ENCODE measurements around the gene CNRIP1.

DNA sequence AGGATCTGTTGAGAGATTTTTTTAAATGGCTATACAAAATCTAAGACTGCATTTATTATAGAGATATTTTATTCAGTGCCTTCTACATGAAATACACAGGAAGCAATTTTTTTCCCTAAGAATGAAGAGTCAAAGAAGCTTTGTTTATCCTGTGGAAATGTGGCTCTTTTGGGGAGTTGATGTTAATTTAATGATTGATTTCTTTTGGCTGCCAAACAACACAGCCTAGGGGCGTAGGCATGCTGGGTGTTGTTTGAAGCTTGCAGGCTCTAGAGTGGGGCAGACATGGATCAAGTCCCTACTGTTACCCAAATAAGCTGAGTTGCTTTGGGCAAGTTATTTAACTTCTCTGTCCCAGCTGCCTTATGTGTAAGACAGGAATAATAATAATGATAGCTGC is 24.3 kb upstream of the CNRIP1 start:
- TF ChIP-seq POLR2A (IDR thresholded peaks at IDR 0.05) (no peak), POLR2AphosphoS5 (IDR thresholded peaks at IDR 0.05) (no peak)
- TF ChIP-seq, protein P1, sequence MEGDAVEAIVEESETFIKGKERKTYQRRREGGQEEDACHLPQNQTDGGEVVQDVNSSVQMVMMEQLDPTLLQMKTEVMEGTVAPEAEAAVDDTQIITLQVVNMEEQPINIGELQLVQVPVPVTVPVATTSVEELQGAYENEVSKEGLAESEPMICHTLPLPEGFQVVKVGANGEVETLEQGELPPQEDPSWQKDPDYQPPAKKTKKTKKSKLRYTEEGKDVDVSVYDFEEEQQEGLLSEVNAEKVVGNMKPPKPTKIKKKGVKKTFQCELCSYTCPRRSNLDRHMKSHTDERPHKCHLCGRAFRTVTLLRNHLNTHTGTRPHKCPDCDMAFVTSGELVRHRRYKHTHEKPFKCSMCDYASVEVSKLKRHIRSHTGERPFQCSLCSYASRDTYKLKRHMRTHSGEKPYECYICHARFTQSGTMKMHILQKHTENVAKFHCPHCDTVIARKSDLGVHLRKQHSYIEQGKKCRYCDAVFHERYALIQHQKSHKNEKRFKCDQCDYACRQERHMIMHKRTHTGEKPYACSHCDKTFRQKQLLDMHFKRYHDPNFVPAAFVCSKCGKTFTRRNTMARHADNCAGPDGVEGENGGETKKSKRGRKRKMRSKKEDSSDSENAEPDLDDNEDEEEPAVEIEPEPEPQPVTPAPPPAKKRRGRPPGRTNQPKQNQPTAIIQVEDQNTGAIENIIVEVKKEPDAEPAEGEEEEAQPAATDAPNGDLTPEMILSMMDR (IDR thresholded peaks at IDR 0.05): no peak
